ENCODE results near the gene TSHZ2. TPM values are rescaled to one million over a fixed set of nuclear protein-coding genes. Genes with fewer than 3 reads are reported as not detected.

TSHZ2 gene
- total RNA-seq, 4 donors from 2014 or later, result 1.9 to 12.9 (median 5.0) TPM

GRCh38 chr20:53371216-53371615 is 399.1 kb downstream of the TSHZ2 start:
- Histone ChIP-seq H3K27ac (no peak overlapping the region), H3K36me3 (no peaks in the 10 kb centered on the region), H3K9me3 (no peaks in the 10 kb centered on the region), H3K4me3 (no peak overlapping the region), H3K27me3 (no peaks in the 10 kb centered on the region), H3K4me1 (no peaks in the 10 kb centered on the region)
- TF ChIP-seq EP300 (IDR thresholded peaks at IDR 0.05; ENCODE audit: low read depth) (no peak), POLR2A (IDR thresholded peaks at IDR 0.05) (no peak), CTCF (IDR thresholded peaks at IDR 0.05) (no peak), POLR2AphosphoS5 (IDR thresholded peaks at IDR 0.05) (no peak)
- 72 to 73% methylated on average over 2 to 4 of the region's 4 CpGs for WGBS, 2 donors (ENCODE audit: low coverage in 1 of 2)
- no peak for DNase-seq
- in situ Hi-C loops (cut with MboI; ENCODE audit: low pct_ligation_motif_present in 1 of 4, low pct_unique_long_range_greater_than_20kb in 1 of 4, low sequenced_read_pairs in 3 of 4), result no loop called here
- intact Hi-C loops (cut with DNase I; ENCODE audit: low total_unique reads), result no loop called here

- 83 to 84% methylated on average over 2 of the region's 2 CpGs for WGBS, 2 donors (ENCODE audit: low coverage in 1 of 2)
- H3K4me1 ChIP-seq, result no peaks in the 10 kb centered on the region
Observed at GRCh38 chr20:53376021-53376420, 403.9 kb downstream of the TSHZ2 start.

GRCh38 chr20:53379014-53379832 is 407.1 kb downstream of the TSHZ2 start:
- 81 to 86% methylated on average over 9 to 12 of the region's 12 CpGs for WGBS, 2 donors (ENCODE audit: low coverage in 1 of 2)
- Histone ChIP-seq H3K4me1 (no peaks in the 10 kb centered on the region), H3K9me3 (no peaks in the 10 kb centered on the region), H3K27me3 (no peaks in the 10 kb centered on the region), H3K27ac (no peak overlapping the region), H3K4me3 (no peak overlapping the region), H3K36me3 (no peaks in the 10 kb centered on the region)
- intact Hi-C loops (cut with DNase I; ENCODE audit: low total_unique reads) (no loop called here), in situ Hi-C loops (cut with MboI; ENCODE audit: low pct_ligation_motif_present in 1 of 4, low pct_unique_long_range_greater_than_20kb in 1 of 4, low sequenced_read_pairs in 3 of 4) (no loop called here)
- no peak for DNase-seq
- TF ChIP-seq EP300 (IDR thresholded peaks at IDR 0.05; ENCODE audit: low read depth) (no peak), CTCF (IDR thresholded peaks at IDR 0.05) (no peak), POLR2AphosphoS5 (IDR thresholded peaks at IDR 0.05) (no peak), POLR2A (IDR thresholded peaks at IDR 0.05) (no peak)

More at GRCh38 chr20:53376021-53376420, 403.9 kb downstream of the TSHZ2 start:
- TF ChIP-seq POLR2A (IDR thresholded peaks at IDR 0.05), result no peak
- no peak for TF ChIP-seq POLR2AphosphoS5 (IDR thresholded peaks at IDR 0.05)
- no peak for TF ChIP-seq EP300 (IDR thresholded peaks at IDR 0.05; ENCODE audit: low read depth)
- TF ChIP-seq CTCF (IDR thresholded peaks at IDR 0.05), result no peak
- Histone ChIP-seq H3K27ac (no peak overlapping the region), H3K4me3 (no peak overlapping the region), H3K9me3 (no peaks in the 10 kb centered on the region), H3K36me3 (no peaks in the 10 kb centered on the region), H3K27me3 (no peaks in the 10 kb centered on the region)
- in situ Hi-C loops (cut with MboI; ENCODE audit: low pct_ligation_motif_present in 1 of 4, low pct_unique_long_range_greater_than_20kb in 1 of 4, low sequenced_read_pairs in 3 of 4), result no loop called here
- DNase-seq, result no peak
- intact Hi-C loops (cut with DNase I; ENCODE audit: low total_unique reads), result no loop called here

GRCh38 chr20:53379833-53380120 is 407.6 kb downstream of the TSHZ2 start:
- WGBS, 2 donors (ENCODE audit: low coverage in 1 of 2), result 63 to 65% methylated on average over 3 to 4 of the region's 4 CpGs
- TF ChIP-seq POLR2AphosphoS5 (IDR thresholded peaks at IDR 0.05) (no peak), POLR2A (IDR thresholded peaks at IDR 0.05) (no peak)
- in situ Hi-C loops (cut with MboI; ENCODE audit: low pct_ligation_motif_present in 1 of 4, low pct_unique_long_range_greater_than_20kb in 1 of 4, low sequenced_read_pairs in 3 of 4), result no loop called here
- intact Hi-C loops (cut with DNase I; ENCODE audit: low total_unique reads), result no loop called here
- no peaks in the 10 kb centered on the region for H3K27me3 ChIP-seq
- H3K27ac ChIP-seq, result no peak overlapping the region
- H3K4me1 ChIP-seq, result no peaks in the 10 kb centered on the region
- no peaks in the 10 kb centered on the region for H3K9me3 ChIP-seq
- DNase-seq, result no peak
- H3K4me3 ChIP-seq, result no peak overlapping the region
- H3K36me3 ChIP-seq, result no peaks in the 10 kb centered on the region
